ACC112 (cell line): ENCODE measurements around the gene ZNF561.
"Not testable (repeated sequence)": the region's sequence is repeated elsewhere in the genome, so short reads cannot be mapped to it uniquely, and the experiment has no call there.

Experiments used
- H2AFZ ChIP-seq: fragments of 200-600 bp; sonication (generic); one replicate; pipeline ENCODE4 v1.6.0; 2017; ENCODE audit warnings: antibody characterized with exemption, low read length; ENCODE audit not compliant: unreplicated experiment
- H3K27ac ChIP-seq: fragments of 200-600 bp; sonication (generic); 2 replicates; pipeline ENCODE4 v1.5.1; 2014; ENCODE audit warnings: low read depth, mild to moderate bottlenecking, antibody characterized with exemption, low read length, moderate library complexity
- H3K27me3 ChIP-seq: fragments of 200-600 bp; sonication (generic); 2 replicates; pipeline ENCODE4 v1.6.1; 2014; ENCODE audit warnings: mild to moderate bottlenecking, antibody characterized with exemption, low read length, moderate library complexity, mixed read lengths; ENCODE audit not compliant: insufficient read depth
- H3K36me3 ChIP-seq: fragments of 200-600 bp; sonication (generic); 2 replicates; pipeline ENCODE4 v1.6.1; 2016; ENCODE audit warnings: mild to moderate bottlenecking, antibody characterized with exemption, low read length, moderate library complexity, mixed read lengths; ENCODE audit not compliant: insufficient read depth
- H3K4me1 ChIP-seq: fragments of 200-600 bp; sonication (generic); one replicate; pipeline ENCODE4 v1.6.1; 2016; ENCODE audit warnings: low read length, mixed read lengths; ENCODE audit not compliant: insufficient read depth, unreplicated experiment, control insufficient read depth
- H3K4me3 ChIP-seq: fragments of 200-600 bp; sonication (generic); 2 replicates; pipeline ENCODE4 v1.5.1; 2014; ENCODE audit warnings: mild to moderate bottlenecking, low read depth, low read length
- H3K79me2 ChIP-seq: fragments of 200-600 bp; sonication (generic); one replicate; pipeline ENCODE4 v1.6.0; 2016; ENCODE audit warnings: low read length; ENCODE audit not compliant: control insufficient read depth, unreplicated experiment, insufficient read depth

ZNF561 gene

GRCh38 chr19:9621156-9622037, at the start of gene ZNF561:
Gene ZNF561 (minus strand): TSS chr19:9621232. CDS start chr19:9619456, 1,776 bp downstream.
- peaks cover 2% of the 10 kb centered on the region for H3K4me1 ChIP-seq
- peaks cover 9% of the 10 kb centered on the region for H3K36me3 ChIP-seq
- H2AFZ ChIP-seq, result peak within 1 kb of the TSS; percentile 79
- H3K27ac ChIP-seq, result peak within 1 kb of the TSS; percentile 64
- peak within 1 kb of the TSS; percentile 91 for H3K4me3 ChIP-seq
- no peaks in the 10 kb centered on the region for H3K27me3 ChIP-seq
- H3K79me2 ChIP-seq, result peaks cover 12% of the 10 kb centered on the region

DNA sequence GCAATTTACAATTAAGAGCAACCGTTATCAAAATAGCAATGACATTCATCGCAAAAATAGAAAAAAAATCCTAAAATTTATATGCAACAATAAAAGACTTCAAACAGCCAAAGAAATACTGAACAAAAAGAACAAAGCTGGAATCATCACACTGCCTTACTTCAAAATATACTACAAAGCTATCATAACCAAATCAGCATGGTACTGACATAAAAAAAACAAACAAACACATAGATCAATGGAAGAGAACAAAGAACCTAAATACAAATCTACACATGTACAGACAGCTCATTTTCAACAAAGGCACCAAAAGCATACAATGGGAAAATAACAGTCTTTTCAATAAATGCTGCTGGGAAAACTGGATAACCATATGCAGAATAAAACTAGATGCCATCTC, 47.5 kb upstream of the ZNF561 start:
- H3K4me1 ChIP-seq, result no peaks in the 10 kb centered on the region
- H3K27me3 ChIP-seq, result no peaks in the 10 kb centered on the region
- H3K27ac ChIP-seq, result no peak overlapping the region
- no peak overlapping the region for H2AFZ ChIP-seq
- H3K36me3 ChIP-seq, result peaks cover 43% of the 10 kb centered on the region
- peaks cover 98% of the 10 kb centered on the region for H3K79me2 ChIP-seq
- no peak overlapping the region for H3K4me3 ChIP-seq

DNA sequence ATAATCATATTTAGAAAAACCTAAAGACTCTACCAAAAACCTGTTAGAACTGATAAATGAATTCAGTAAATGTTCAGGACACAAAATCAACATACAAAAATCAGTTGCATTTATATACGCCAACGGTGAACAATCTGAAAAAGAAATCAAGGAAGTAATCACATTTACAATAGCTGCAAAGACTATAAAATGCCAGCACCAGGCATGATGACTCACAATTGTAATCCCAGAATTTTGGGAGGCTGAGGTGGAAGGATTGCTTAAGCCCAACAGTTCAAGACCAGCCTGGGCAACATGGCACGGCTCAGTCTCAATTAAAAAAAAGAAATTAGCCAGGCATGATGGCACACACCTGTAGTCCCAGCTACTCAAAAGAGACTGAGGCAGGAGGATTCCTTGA, 46.9 kb upstream of the ZNF561 start:
- H3K36me3 ChIP-seq, result peaks cover 37% of the 10 kb centered on the region
- H2AFZ ChIP-seq, result no peak overlapping the region
- no peaks in the 10 kb centered on the region for H3K4me1 ChIP-seq
- no peak overlapping the region for H3K4me3 ChIP-seq
- H3K27ac ChIP-seq, result no peak overlapping the region
- no peaks in the 10 kb centered on the region for H3K27me3 ChIP-seq
- peaks cover 96% of the 10 kb centered on the region for H3K79me2 ChIP-seq

GRCh38 chr19:9658769-9659168, 37.7 kb upstream of the ZNF561 start:
- no peaks in the 10 kb centered on the region for H3K27me3 ChIP-seq
- no peak overlapping the region for H3K4me3 ChIP-seq
- H3K27ac ChIP-seq, result no peak overlapping the region
- no peaks in the 10 kb centered on the region for H3K4me1 ChIP-seq
- H3K36me3 ChIP-seq, result peaks cover 26% of the 10 kb centered on the region
- no peak overlapping the region for H2AFZ ChIP-seq
- H3K79me2 ChIP-seq, result peaks cover 58% of the 10 kb centered on the region

- H3K4me3 ChIP-seq, H3K27ac ChIP-seq, H3K27me3 ChIP-seq, H2AFZ ChIP-seq, H3K4me1 ChIP-seq: not testable (repeated sequence)
- peaks cover 61% of the 10 kb centered on the region for H3K36me3 ChIP-seq
- H3K79me2 ChIP-seq, result peaks cover 28% of the 10 kb centered on the region
Measured at GRCh38 chr19:9653066-9653555, 32.1 kb upstream of the ZNF561 start.

DNA sequence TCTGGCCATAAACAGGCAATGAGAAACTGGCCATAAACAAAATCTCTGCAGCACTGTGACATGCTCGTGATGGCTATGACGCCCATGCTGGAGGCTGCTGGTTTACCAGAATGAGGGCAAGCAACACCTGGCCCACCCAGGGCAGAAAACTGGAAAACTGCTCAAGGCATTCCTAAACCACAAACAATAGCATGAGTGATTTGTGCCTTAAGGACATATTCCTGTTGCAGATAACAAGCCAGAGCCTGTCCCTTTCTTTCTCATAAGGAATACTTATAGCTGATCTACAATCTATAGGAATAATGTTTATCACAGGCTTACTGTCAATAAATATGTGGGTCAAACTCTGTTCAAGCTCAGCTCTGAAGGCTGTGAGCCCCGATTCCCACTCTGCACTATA, 30.4 kb upstream of the ZNF561 start:
- H3K27me3 ChIP-seq, H3K4me3 ChIP-seq, H3K4me1 ChIP-seq, H2AFZ ChIP-seq, H3K27ac ChIP-seq: not testable (repeated sequence)
- peaks cover 24% of the 10 kb centered on the region for H3K79me2 ChIP-seq
- H3K36me3 ChIP-seq, result peaks cover 60% of the 10 kb centered on the region

- Histone ChIP-seq H3K4me1 (no peaks in the 10 kb centered on the region), H2AFZ (no peak overlapping the region), H3K4me3 (no peak overlapping the region), H3K79me2 (peaks cover 18% of the 10 kb centered on the region), H3K27ac (no peak overlapping the region), H3K36me3 (peaks cover 53% of the 10 kb centered on the region), H3K27me3 (no peaks in the 10 kb centered on the region)
Measured at GRCh38 chr19:9650345-9650744, 29.3 kb upstream of the ZNF561 start.

- H3K27ac ChIP-seq, result no peak overlapping the region
- no peaks in the 10 kb centered on the region for H3K4me1 ChIP-seq
- peaks cover 12% of the 10 kb centered on the region for H3K36me3 ChIP-seq
- H2AFZ ChIP-seq, result no peak overlapping the region
- no peak overlapping the region for H3K4me3 ChIP-seq
- no peaks in the 10 kb centered on the region for H3K27me3 ChIP-seq
- H3K79me2 ChIP-seq, result peaks cover 4% of the 10 kb centered on the region
Measured at GRCh38 chr19:9645472-9645871, 24.4 kb upstream of the ZNF561 start.

DNA sequence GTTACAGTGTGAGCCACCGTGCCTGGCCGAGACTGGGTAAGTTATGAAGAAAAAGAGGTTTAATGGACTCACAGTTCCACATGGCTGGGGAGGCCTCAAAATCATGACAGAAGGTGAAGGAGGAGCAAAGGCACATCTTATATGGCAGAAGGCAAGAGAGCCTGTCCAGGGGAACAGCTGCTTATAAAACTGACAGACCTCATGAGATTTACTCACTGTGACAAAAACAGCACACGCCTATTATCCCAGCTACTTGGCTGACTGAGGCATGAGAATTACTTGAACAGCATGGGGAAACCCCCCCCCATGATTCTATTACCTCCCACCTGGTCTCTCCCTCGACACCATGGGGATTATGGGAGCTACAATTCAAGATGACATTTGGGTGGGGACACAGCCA, 23.4 kb upstream of the ZNF561 start:
- no peaks in the 10 kb centered on the region for H3K27me3 ChIP-seq
- no peak overlapping the region for H2AFZ ChIP-seq
- no peaks in the 10 kb centered on the region for H3K4me1 ChIP-seq
- H3K36me3 ChIP-seq, result peaks cover 12% of the 10 kb centered on the region; the same call in 1 of the 2 replicates
- no peak overlapping the region for H3K27ac ChIP-seq
- no peak overlapping the region for H3K4me3 ChIP-seq
- H3K79me2 ChIP-seq, result peaks cover 2% of the 10 kb centered on the region

DNA sequence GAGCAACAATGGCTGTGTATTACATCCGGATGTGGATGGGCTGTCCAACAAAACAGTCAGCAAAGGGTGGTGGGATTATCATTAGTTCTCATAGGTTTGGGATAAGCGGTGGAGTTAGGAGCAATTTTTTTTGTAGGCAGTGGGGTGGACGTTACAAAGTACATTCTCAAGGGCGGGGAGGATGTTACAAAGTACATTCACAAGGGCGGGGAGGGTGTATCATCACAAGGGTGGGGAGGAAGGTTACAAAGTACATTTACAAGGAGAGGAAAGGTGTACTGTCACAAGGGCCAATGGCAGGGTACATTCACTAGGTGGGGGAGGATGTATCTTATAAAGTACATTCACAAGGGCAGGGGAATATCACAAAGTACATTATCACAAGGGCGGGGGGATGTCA, 20.8 kb upstream of the ZNF561 start:
- H3K4me1 ChIP-seq, result no peaks in the 10 kb centered on the region
- no peak overlapping the region for H3K4me3 ChIP-seq
- H3K79me2 ChIP-seq, result no peaks in the 10 kb centered on the region
- H2AFZ ChIP-seq, result no peak overlapping the region
- H3K27me3 ChIP-seq, result no peaks in the 10 kb centered on the region
- no peak overlapping the region for H3K27ac ChIP-seq
- peaks cover 9% of the 10 kb centered on the region; the same call in 1 of the 2 replicates for H3K36me3 ChIP-seq

- Histone ChIP-seq H3K27ac (no peak overlapping the region), H3K4me1 (no peaks in the 10 kb centered on the region), H2AFZ (no peak overlapping the region), H3K36me3 (peaks cover 6% of the 10 kb centered on the region; the same call in 1 of the 2 replicates), H3K27me3 (no peaks in the 10 kb centered on the region), H3K79me2 (no peaks in the 10 kb centered on the region), H3K4me3 (no peak overlapping the region)
Measured at GRCh38 chr19:9640956-9641355, 19.9 kb upstream of the ZNF561 start.
